Vagina (tissue), 2 donors: Measurements from ENCODE around the gene ARID4B. TPM values are rescaled to one million over a fixed set of nuclear protein-coding genes. Genes with fewer than 3 reads are reported as not detected.

Experiments
- DNase-seq, 2 donors: peaks; one replicate each; pipeline ENCODE4 v3.0.0-alpha.2; 2017; ENCODE audit errors: extremely low spot score in 2 of 2
- H3K27ac ChIP-seq: fragments of 200-600 bp; sonication (generic); one replicate; pipeline ENCODE4 v1.5.1; 2019
- H3K27me3 ChIP-seq: fragments of 200-600 bp; sonication (generic); one replicate; pipeline ENCODE4 v1.5.1; 2019
- H3K36me3 ChIP-seq, 2 donors: fragments of 200-600 bp; sonication (generic); one replicate each; pipeline ENCODE4 v1.5.1; 2017 to 2019
- H3K4me1 ChIP-seq: fragments of 200-600 bp; sonication (generic); one replicate; pipeline ENCODE4 v1.5.1; 2019
- H3K4me3 ChIP-seq, 2 donors: fragments of 200-600 bp; sonication (generic); 1 replicate in 1 of 2; 2 replicates in 1 of 2; pipeline ENCODE4 v1.5.1; 2016 to 2019
- H3K9me3 ChIP-seq: fragments of 200-600 bp; sonication (generic); one replicate; pipeline ENCODE4 v1.5.1; 2019
- POLR2A ChIP-seq, 2 donors: fragments of 450-650 bp; IDR thresholded peaks; one replicate each; pipeline ENCODE4 v1.6.1; 2017; ENCODE audit warnings: antibody characterized with exemption in 2 of 2, mild to moderate bottlenecking in 2 of 2, moderate library complexity in 2 of 2
- POLR2AphosphoS5 ChIP-seq, 2 donors: sonication (generic); formaldehyde crosslinking; IDR thresholded peaks; one replicate each; pipeline ENCODE4 v1.9.0; 2017; ENCODE audit warnings: antibody characterized with exemption in 2 of 2, mild to moderate bottlenecking in 2 of 2, low read depth in 1 of 2; ENCODE audit not compliant: insufficient read depth in 1 of 2
- intact Hi-C: fragments of 100-400 bp; cut with DNase I; formaldehyde crosslinking; loops from one replicate; pipeline ENCODE4 v1.15.1; 2023
- total RNA-seq: library from RNA; depleted of rRNA; stranded (reverse); fragments of >200 nt; gene quantifications from one replicate; pipeline ENCODE4 v1.2.3, GENCODE V29; 2016
- TF ChIP-seq, protein P1 (sequence below), 3 experiments: fragments of 450-650 bp in 2 of 3; fragments of 200-600 bp in 1 of 3; sonication (generic) in 1 of 3; IDR thresholded peaks; one replicate each; pipeline ENCODE4 v1.5.1; 2017 to 2019; ENCODE audit warnings: antibody characterized with exemption in 3 of 3, mild to moderate bottlenecking in 2 of 3, moderate library complexity in 2 of 3

Gene ARID4B
- total RNA-seq, 1 donor from 2014 or later: 35.6 TPM

DNA sequence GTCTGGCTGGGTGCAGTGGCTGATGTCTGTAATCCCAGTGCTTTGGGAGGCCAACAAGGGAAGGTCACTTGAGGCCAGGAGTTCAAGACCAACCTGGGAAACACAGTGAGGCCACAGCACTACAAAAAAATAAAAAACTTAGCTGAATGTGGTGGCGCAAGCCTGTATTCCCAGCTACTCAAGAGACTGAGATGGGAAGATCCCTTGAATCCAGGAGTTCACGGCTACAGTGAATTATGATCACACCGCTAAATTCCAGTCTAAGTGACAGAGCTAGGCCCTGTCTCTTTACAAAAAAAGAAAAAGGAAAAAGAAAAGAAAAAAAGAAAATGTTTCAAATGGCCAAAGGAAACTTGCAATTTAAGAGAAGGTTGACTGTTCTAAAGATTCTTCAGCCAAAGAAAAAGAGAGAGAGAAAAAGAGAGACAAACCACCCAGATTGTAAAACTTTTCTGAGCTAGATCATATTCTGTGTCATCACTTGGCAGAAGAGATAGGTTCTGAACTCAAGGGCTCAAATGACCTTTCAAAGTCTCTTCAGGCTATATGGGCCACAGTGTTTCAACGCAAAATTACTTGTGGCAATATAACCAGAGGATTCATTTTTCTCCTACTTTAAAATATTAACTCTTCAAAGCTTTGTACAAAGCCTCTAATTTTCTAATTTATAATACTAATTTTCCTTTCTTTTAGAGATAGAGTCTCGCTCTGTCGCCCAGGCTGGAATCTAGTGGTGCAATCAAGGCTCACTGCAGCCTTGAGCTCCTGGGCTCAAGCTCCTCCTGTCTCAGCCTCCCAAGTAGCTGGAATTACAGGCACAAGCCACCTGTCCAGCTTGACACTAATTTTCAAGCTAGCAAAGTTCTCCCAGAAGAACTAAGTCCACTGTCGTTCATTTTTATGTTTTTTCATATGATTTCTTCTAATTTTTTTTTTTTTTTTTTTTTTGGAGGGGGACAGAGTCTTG lies 20.5 kb downstream of the ARID4B start:
- Histone ChIP-seq H3K27me3 (no peaks in the 10 kb centered on the region), H3K9me3 (no peaks in the 10 kb centered on the region), H3K4me1 (peaks cover 83% of the 10 kb centered on the region), H3K27ac (no peak overlapping the region), H3K36me3 (no peaks in the 10 kb centered on the region), H3K4me3 (no peak overlapping the region)
- no peak for TF ChIP-seq POLR2AphosphoS5 (IDR thresholded peaks at IDR 0.05; ENCODE audit: insufficient read depth in 1 of 2, low read depth in 1 of 2)
- TF ChIP-seq POLR2A (IDR thresholded peaks at IDR 0.05): no peak
- TF ChIP-seq, protein P1, sequence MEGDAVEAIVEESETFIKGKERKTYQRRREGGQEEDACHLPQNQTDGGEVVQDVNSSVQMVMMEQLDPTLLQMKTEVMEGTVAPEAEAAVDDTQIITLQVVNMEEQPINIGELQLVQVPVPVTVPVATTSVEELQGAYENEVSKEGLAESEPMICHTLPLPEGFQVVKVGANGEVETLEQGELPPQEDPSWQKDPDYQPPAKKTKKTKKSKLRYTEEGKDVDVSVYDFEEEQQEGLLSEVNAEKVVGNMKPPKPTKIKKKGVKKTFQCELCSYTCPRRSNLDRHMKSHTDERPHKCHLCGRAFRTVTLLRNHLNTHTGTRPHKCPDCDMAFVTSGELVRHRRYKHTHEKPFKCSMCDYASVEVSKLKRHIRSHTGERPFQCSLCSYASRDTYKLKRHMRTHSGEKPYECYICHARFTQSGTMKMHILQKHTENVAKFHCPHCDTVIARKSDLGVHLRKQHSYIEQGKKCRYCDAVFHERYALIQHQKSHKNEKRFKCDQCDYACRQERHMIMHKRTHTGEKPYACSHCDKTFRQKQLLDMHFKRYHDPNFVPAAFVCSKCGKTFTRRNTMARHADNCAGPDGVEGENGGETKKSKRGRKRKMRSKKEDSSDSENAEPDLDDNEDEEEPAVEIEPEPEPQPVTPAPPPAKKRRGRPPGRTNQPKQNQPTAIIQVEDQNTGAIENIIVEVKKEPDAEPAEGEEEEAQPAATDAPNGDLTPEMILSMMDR (IDR thresholded peaks at IDR 0.05): no peak
- no peak for DNase-seq
- intact Hi-C loops: no loop called here

DNA sequence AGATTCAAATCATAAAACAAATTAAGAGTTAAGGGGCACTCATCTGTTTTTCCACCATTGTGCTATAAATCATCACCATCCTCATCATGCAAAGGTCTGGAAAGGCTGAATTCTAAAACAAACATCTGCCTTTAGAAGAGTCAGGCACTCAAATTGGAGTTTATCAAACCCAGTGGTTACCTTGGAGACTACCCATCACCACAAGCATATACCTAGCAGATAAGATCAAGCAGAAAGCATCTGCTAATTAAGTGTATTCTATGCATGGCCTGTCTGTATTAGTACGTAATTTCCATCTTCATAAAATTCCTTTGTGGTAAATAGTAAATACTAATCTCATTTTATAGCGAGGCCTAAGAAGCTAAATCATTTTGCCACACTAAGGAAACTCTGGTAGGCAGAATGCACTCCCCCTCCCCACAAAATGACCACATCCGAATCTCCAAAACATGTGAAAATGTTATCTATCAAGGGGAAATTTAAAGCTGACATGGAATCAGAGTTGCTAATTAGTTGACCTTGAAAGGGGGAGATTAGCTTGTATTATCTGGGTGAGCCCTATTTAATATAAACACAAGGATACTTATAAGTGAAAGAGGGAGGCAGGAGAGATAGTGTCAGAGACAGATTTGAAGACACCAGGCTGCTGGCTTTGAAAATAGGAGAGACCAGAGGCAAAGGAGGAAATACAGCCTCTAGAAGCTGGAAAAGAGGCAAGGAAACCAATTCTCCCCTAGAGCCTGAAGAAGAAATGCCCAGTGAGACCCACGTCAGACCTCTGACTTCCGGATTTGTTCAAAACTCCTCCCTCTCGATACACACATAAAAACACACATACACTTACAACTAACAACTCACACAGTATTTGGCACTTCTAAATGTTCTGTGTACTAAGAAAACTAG lies 23.2 kb downstream of the ARID4B start:
- intact Hi-C loops: no loop called here
- Histone ChIP-seq H3K9me3 (no peaks in the 10 kb centered on the region), H3K4me3 (no peak overlapping the region), H3K36me3 (no peaks in the 10 kb centered on the region), H3K4me1 (peaks cover 73% of the 10 kb centered on the region), H3K27me3 (no peaks in the 10 kb centered on the region), H3K27ac (no peak overlapping the region)
- TF ChIP-seq, protein P1 (IDR thresholded peaks at IDR 0.05): no peak
- no peak for TF ChIP-seq POLR2AphosphoS5 (IDR thresholded peaks at IDR 0.05; ENCODE audit: insufficient read depth in 1 of 2, low read depth in 1 of 2)
- TF ChIP-seq POLR2A (IDR thresholded peaks at IDR 0.05): no peak
- no peak for DNase-seq

DNA sequence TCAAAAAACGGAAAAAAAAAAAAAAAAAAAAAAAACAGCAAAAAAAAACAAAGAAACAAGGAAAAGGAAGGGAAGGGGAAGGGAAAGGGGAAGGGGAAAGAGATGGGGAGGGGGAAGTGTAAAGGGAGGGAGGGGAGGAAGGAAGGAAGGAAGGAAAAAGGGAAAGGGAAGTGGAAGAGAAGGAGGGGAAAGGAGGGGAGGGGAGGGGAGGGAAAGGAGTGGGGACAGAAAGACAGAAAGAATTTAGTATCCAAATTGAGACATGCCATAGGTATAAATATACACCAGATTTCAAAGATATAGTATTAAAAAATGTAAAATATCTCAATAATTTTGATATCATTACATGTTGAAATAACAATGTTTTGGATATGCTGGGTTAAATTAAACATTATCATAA lies 25.8 kb downstream of the ARID4B start:
- peaks cover 83% of the 10 kb centered on the region for H3K4me1 ChIP-seq
- intact Hi-C loops: no loop called here
- H3K27me3 ChIP-seq: no peaks in the 10 kb centered on the region
- TF ChIP-seq POLR2AphosphoS5 (IDR thresholded peaks at IDR 0.05; ENCODE audit: insufficient read depth in 1 of 2, low read depth in 1 of 2) (no peak), POLR2A (IDR thresholded peaks at IDR 0.05) (no peak)
- TF ChIP-seq, protein P1 (IDR thresholded peaks at IDR 0.05): no peak
- H3K27ac ChIP-seq: no peak overlapping the region
- DNase-seq: no peak
- no peak overlapping the region for H3K4me3 ChIP-seq
- H3K9me3 ChIP-seq: no peaks in the 10 kb centered on the region
- no peaks in the 10 kb centered on the region for H3K36me3 ChIP-seq

DNA sequence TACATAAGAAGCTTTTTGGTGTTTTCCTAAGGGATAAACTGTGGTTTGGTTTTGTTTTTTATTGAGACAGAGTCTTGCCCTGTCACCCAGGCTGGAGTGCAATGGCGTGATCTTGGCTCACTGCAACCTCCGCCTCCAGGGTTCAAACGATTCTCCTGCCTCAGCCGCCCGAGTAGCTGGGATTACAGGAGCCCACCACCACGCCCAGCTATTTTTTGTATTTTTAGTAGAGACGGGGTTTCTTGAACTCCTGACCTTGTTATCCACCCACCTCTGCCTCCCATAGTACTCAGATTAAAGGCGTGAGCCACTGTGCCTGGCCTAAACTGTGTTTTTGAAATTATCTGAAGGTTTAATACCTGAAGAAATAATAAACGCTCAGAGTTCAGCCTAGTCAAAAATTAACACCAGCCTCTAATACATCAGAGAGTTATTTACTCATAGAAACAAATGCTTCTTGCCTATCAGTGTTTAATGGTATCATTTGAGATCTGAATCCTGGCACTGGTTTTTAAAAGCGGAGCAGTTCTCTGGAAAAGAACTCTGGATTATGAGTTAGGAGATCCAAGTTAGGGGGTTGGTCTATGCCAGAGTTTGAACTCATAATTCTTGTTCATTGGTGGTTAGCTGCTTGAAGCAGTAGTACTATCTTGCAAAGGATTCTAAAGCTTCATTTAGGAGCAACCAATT lies 28.7 kb downstream of the ARID4B start:
- TF ChIP-seq POLR2A (IDR thresholded peaks at IDR 0.05) (no peak), POLR2AphosphoS5 (IDR thresholded peaks at IDR 0.05; ENCODE audit: insufficient read depth in 1 of 2, low read depth in 1 of 2) (no peak)
- TF ChIP-seq, protein P1 (IDR thresholded peaks at IDR 0.05): no peak
- Histone ChIP-seq H3K27me3 (no peaks in the 10 kb centered on the region), H3K4me1 (peaks cover 71% of the 10 kb centered on the region), H3K27ac (no peak overlapping the region), H3K36me3 (no peaks in the 10 kb centered on the region), H3K4me3 (no peak overlapping the region), H3K9me3 (no peaks in the 10 kb centered on the region)
- no peak for DNase-seq
- intact Hi-C loops: no loop called here
